ENCODE results near the gene MYO5B. TPM values are rescaled to one million over a fixed set of nuclear protein-coding genes. Genes with fewer than 3 reads are reported as not detected.

MYO5B gene
- total and polyA plus RNA-seq, 2 experiments from 2014 or later = 20.3 to 41.9 TPM

DNA sequence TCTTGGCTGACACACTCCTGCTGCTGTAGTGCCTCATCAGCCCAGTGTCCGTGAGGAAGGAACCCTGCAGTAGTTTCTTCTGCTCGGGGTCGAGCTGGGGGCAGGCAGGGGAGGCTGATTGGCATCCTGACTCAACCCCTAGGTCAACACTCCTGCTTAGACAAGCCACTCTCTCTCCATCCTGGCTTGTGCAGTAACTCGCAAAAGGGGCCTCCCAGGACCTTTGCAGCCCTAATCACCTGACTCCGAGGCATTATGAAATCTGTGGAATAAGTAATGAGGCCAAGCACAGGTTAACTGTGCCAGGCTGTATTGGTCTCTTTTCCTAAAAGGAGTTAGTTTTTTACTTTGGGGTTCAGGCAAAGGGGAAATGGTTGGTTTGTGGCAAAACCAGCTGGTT lies 289.2 kb downstream of the MYO5B start:
- DNase-seq (ENCODE audit: low spot score) = peak; percentile 16

DNA sequence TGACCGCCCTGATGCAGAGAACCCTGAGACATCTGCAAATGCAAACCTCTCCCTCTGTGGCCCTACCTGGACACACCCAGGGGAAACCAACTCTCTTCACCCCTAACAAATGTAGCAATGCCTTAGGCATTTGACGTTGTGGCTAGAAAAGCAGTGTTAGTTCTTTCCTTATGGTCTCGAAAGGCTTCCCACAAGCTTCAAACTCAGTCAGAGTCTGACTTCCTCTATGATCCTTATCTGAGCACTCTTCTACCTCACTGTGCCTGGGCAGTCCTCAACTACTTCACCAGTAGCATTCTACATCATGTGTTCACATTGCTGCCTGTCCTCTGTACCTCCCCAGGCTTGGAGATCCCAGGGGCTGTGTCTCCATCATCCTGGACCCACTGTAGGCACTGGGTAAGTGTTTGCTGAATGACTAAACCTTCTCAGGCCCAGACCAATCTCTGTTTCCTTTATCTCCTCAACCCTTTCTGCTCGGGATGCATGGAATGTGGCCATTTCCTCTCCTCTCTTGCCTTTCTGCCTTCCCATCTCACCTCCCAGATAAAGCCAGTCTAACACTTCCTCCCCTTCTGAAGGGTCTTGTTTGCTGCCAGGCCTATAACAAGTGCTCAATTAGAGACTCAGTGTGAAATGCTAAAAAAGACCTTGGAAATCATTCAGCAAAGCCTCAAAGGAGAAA lies 289.9 kb downstream of the MYO5B start:
- 73% methylated on average over 4 of the region's 4 CpGs for WGBS (ENCODE audit: low lambda C conversion rate, missing lambda C conversion rate)
- no peaks in the 10 kb centered on the region for H3K9me2 ChIP-seq (replicated peaks; ENCODE audit: insufficient read depth)
- no peak overlapping the region for H3K27ac ChIP-seq
- no peak overlapping the region for H3K4me2 ChIP-seq
- no peaks in the 10 kb centered on the region for H3K4me1 ChIP-seq (ENCODE audit: insufficient read depth)
- H3K36me3 ChIP-seq (replicated peaks; ENCODE audit: insufficient read depth, low read depth) = no peaks in the 10 kb centered on the region
- H3K9me3 ChIP-seq (ENCODE audit: low read depth) = no peaks in the 10 kb centered on the region
- TF ChIP-seq, protein P1, sequence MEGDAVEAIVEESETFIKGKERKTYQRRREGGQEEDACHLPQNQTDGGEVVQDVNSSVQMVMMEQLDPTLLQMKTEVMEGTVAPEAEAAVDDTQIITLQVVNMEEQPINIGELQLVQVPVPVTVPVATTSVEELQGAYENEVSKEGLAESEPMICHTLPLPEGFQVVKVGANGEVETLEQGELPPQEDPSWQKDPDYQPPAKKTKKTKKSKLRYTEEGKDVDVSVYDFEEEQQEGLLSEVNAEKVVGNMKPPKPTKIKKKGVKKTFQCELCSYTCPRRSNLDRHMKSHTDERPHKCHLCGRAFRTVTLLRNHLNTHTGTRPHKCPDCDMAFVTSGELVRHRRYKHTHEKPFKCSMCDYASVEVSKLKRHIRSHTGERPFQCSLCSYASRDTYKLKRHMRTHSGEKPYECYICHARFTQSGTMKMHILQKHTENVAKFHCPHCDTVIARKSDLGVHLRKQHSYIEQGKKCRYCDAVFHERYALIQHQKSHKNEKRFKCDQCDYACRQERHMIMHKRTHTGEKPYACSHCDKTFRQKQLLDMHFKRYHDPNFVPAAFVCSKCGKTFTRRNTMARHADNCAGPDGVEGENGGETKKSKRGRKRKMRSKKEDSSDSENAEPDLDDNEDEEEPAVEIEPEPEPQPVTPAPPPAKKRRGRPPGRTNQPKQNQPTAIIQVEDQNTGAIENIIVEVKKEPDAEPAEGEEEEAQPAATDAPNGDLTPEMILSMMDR (IDR thresholded peaks at IDR 0.05; ENCODE audit: poor library complexity) = no peak
- H3K4me3 ChIP-seq = no peak overlapping the region
- H2AFZ ChIP-seq = no peak overlapping the region
- no peaks in the 10 kb centered on the region for H3K79me2 ChIP-seq
- no peaks in the 10 kb centered on the region for H3K27me3 ChIP-seq
- no peaks in the 10 kb centered on the region for H4K20me1 ChIP-seq (ENCODE audit: insufficient read depth, poor library complexity, severe bottlenecking)
- no peak for DNase-seq (ENCODE audit: low spot score)

More for the DNA sequence above, 289.2 kb downstream of the MYO5B start:
- H3K4me1 ChIP-seq (ENCODE audit: insufficient read depth) = peaks cover 2% of the 10 kb centered on the region
- H3K36me3 ChIP-seq (replicated peaks; ENCODE audit: insufficient read depth, low read depth) = no peaks in the 10 kb centered on the region
- no peaks in the 10 kb centered on the region for H3K79me2 ChIP-seq
- no peak overlapping the region for H3K27ac ChIP-seq
- TF ChIP-seq EZH2 (IDR thresholded peaks at IDR 0.05; ENCODE audit: borderline replicate concordance) = no peak
- TF ChIP-seq, protein P1 (IDR thresholded peaks at IDR 0.05; ENCODE audit: poor library complexity) = no peak
- TF ChIP-seq EZH2phosphoT487 (IDR thresholded peaks at IDR 0.05; ENCODE audit: low read depth, severe bottlenecking, unreplicated experiment) = no peak
- no peaks in the 10 kb centered on the region for H3K27me3 ChIP-seq
- no peak overlapping the region for H3K4me2 ChIP-seq
- H3K4me3 ChIP-seq = no peak overlapping the region
- H2AFZ ChIP-seq = no peak overlapping the region
- no peaks in the 10 kb centered on the region for H4K20me1 ChIP-seq (ENCODE audit: insufficient read depth, poor library complexity, severe bottlenecking)
- no peaks in the 10 kb centered on the region for H3K9me2 ChIP-seq (replicated peaks; ENCODE audit: insufficient read depth)
- H3K9me3 ChIP-seq (ENCODE audit: low read depth) = no peaks in the 10 kb centered on the region
- WGBS (ENCODE audit: low lambda C conversion rate, missing lambda C conversion rate) = 64% methylated on average over 5 of the region's 5 CpGs

DNA sequence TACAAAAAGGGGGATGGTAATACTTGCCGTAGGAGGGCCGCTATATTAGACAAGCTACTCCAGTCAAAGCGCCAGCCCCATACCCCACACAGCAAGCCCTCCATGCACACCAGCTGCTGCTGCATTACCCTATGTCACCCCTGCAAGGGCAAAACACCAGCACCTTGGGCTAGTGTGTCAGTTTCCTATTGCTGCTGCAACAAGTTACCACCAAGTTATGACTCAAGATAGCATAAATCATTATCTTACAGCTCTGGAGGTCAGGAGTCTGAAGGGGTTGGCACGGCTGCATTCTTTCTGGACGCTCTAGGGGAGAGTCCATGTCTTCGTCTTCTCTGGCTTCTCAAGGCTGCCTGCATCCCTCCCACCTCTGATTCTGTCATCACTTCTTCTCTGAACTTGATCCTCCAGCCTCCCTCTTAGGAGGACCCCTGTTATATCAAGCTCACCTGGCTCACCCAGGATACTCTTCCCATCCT lies 293.0 kb downstream of the MYO5B start:
- H3K9me2 ChIP-seq (replicated peaks; ENCODE audit: insufficient read depth) = no peaks in the 10 kb centered on the region
- H4K20me1 ChIP-seq (ENCODE audit: insufficient read depth, poor library complexity, severe bottlenecking) = no peaks in the 10 kb centered on the region
- no peaks in the 10 kb centered on the region for H3K9me3 ChIP-seq (ENCODE audit: low read depth)
- no peak for DNase-seq (ENCODE audit: low spot score)
- no peak overlapping the region for H3K4me3 ChIP-seq
- no peak overlapping the region for H3K4me2 ChIP-seq
- TF ChIP-seq EZH2phosphoT487 (IDR thresholded peaks at IDR 0.05; ENCODE audit: low read depth, severe bottlenecking, unreplicated experiment) (no peak), EZH2 (IDR thresholded peaks at IDR 0.05; ENCODE audit: borderline replicate concordance) (no peak)
- TF ChIP-seq, protein P1 (IDR thresholded peaks at IDR 0.05; ENCODE audit: poor library complexity) = no peak
- H3K4me1 ChIP-seq (ENCODE audit: insufficient read depth) = no peaks in the 10 kb centered on the region
- no peak overlapping the region for H2AFZ ChIP-seq
- 96% methylated on average over 6 of the region's 6 CpGs for WGBS (ENCODE audit: low lambda C conversion rate, missing lambda C conversion rate)
- no peaks in the 10 kb centered on the region for H3K79me2 ChIP-seq
- H3K27ac ChIP-seq = no peak overlapping the region
- H3K36me3 ChIP-seq (replicated peaks; ENCODE audit: insufficient read depth, low read depth) = no peaks in the 10 kb centered on the region
- no peaks in the 10 kb centered on the region for H3K27me3 ChIP-seq

Data from hepatocyte (in vitro differentiated cells).